Measurements from ENCODE around the gene DNM3.
"Not testable (repeated sequence)": the region's sequence is repeated elsewhere in the genome, so short reads cannot be mapped to it uniquely, and the experiment has no call there.

The DNM3 gene

DNA sequence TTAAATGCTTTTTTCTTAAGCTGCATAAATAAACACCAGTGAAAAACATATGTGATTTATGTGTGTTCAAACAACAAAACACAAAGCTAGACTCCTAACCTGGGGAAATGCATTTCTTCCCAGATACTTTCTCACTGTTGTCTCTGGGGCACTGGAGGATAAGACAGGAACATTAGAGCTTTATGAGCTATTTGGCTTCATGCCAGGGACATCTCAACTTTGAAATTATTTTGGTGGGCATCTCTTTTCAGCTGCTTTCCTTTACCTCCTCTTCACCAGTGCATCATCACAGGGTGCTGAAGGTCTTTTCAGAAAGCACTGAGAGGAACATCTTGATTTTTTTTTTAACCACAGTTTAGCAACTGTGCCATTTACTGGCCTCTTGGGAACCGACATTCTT is 212.9 kb downstream of the DNM3 start:
- H3K4me3 ChIP-seq (ENCODE audit: low read depth, low read length): no peak overlapping the region
- DNase-seq (ENCODE audit: low read depth): no peak
- TF ChIP-seq, protein P1, sequence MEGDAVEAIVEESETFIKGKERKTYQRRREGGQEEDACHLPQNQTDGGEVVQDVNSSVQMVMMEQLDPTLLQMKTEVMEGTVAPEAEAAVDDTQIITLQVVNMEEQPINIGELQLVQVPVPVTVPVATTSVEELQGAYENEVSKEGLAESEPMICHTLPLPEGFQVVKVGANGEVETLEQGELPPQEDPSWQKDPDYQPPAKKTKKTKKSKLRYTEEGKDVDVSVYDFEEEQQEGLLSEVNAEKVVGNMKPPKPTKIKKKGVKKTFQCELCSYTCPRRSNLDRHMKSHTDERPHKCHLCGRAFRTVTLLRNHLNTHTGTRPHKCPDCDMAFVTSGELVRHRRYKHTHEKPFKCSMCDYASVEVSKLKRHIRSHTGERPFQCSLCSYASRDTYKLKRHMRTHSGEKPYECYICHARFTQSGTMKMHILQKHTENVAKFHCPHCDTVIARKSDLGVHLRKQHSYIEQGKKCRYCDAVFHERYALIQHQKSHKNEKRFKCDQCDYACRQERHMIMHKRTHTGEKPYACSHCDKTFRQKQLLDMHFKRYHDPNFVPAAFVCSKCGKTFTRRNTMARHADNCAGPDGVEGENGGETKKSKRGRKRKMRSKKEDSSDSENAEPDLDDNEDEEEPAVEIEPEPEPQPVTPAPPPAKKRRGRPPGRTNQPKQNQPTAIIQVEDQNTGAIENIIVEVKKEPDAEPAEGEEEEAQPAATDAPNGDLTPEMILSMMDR (IDR thresholded peaks at IDR 0.05; ENCODE audit: insufficient read depth, low read depth, low read length, missing control alignments): no peak

DNA sequence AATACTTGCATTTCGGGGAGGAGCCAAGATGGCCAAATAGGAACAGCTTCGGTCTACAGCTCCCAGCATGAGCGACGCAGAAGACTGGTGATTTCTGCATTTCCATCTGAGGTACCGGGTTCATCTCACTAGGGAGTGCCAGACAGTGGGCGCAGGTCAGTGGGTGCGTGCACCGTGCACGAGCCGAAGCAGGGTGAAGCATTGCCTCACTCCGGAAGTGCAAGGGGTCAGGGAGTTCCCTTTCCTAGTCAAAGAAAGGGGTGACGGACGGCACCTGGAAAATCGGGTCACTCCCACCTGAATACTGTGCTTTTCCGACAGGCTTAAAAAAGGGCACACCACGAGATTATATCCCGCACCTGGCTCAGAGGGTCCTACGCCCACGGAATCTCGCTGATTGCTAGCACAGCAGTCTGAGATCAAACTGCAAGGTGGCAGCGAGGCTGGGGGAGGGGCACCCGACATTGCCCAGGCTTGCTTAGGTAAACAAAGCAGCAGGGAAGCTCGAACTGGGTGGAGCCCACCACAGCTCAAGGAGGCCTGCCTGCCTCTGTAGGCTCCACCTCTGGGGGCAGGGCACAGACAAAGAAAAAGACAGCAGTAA is 214.6 kb downstream of the DNM3 start:
- DNase-seq (ENCODE audit: low read depth): not testable (repeated sequence)

GRCh38 chr1:172068334-172068733 is 227.0 kb downstream of the DNM3 start:
- no peak for DNase-seq (ENCODE audit: low read depth)
- TF ChIP-seq, protein P1 (IDR thresholded peaks at IDR 0.05; ENCODE audit: insufficient read depth, low read depth, low read length, missing control alignments): no peak

More for the DNA sequence above, 214.6 kb downstream of the DNM3 start:
- H3K4me3 ChIP-seq (ENCODE audit: low read depth, low read length): not testable (repeated sequence)

DNA sequence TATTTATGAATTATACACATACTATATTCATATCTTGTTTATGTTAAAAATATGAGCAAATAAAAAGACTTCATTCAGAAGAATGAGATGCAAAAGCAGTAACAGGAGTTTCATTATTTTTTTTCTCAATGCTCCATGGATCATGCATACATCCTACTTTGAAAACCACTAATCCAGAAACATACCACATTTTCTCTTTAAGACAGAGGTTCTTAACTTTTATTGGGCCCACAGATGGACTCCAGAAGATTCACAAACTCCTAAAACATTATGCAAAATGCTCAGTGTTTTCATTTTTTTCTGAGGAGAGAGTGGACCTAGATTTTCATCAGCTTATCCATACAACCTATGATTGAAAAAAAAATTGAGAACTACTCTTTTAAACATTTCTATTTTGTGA is 227.8 kb downstream of the DNM3 start:
- TF ChIP-seq, protein P1 (IDR thresholded peaks at IDR 0.05; ENCODE audit: insufficient read depth, low read depth, low read length, missing control alignments): no peak
- DNase-seq (ENCODE audit: low read depth): no peak
- H3K4me3 ChIP-seq (ENCODE audit: low read depth, low read length): no peak overlapping the region

More at GRCh38 chr1:172068334-172068733, 227.0 kb downstream of the DNM3 start:
- H3K4me3 ChIP-seq (ENCODE audit: low read depth, low read length): no peak overlapping the region

- no peak for DNase-seq (ENCODE audit: low read depth)
- TF ChIP-seq, protein P1 (IDR thresholded peaks at IDR 0.05; ENCODE audit: insufficient read depth, low read depth, low read length, missing control alignments): no peak
- no peak overlapping the region for H3K4me3 ChIP-seq (ENCODE audit: low read depth, low read length)
Observed at GRCh38 chr1:172069534-172069933, 228.2 kb downstream of the DNM3 start.

DNA sequence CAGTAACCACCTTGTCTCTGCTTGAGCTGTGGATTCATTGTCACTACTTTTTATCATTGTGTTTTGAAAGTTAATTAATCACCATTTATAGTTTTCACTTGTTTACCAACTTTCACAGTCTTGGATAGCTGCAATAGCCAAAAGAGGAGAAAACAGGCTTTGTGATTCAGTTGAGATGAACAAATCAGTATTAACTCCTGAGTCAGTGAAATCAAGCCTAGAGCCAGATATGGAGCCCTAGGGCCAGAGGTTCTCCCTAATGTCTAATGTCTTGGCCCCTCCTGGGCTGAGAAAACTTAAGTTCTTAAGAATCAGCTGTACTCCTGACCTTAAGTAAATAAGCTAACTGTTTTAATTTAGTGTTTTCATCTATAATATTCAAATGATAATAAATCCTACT is 228.8 kb downstream of the DNM3 start:
- DNase-seq (ENCODE audit: low read depth): no peak
- no peak overlapping the region for H3K4me3 ChIP-seq (ENCODE audit: low read depth, low read length)
- TF ChIP-seq, protein P1 (IDR thresholded peaks at IDR 0.05; ENCODE audit: insufficient read depth, low read depth, low read length, missing control alignments): no peak

DNA sequence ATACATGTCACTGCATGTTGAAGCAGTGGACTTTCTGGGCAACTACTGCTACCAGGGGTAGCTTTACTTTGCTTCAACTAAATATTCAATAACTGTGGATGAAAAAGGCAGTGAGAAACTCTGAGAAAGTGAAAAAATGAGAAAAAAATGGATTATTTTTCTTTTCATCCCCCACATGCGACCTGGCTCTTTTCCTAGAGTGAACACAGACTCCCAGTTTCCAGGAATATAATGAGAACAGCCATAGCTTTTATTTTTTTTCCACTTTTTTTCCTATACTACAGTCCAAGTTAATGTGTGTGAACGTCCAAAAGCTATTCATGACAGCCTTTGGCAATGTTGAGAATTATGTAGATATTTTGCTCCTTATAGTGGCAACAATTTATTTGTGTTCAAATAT is 230.4 kb downstream of the DNM3 start:
- TF ChIP-seq, protein P1 (IDR thresholded peaks at IDR 0.05; ENCODE audit: insufficient read depth, low read depth, low read length, missing control alignments): no peak
- no peak overlapping the region for H3K4me3 ChIP-seq (ENCODE audit: low read depth, low read length)
- no peak for DNase-seq (ENCODE audit: low read depth)

GRCh38 chr1:172079859-172080258 is 238.6 kb downstream of the DNM3 start:
- H3K4me3 ChIP-seq (ENCODE audit: low read depth, low read length); DNase-seq (ENCODE audit: low read depth): not testable (repeated sequence)
